Prostate gland (tissue), 2 donors: ENCODE measurements around the gene NASP.

Source experiments
- POLR2A ChIP-seq: fragments of 450-650 bp; IDR thresholded peaks from one replicate; pipeline ENCODE4 v1.6.1; 2016; ENCODE audit warnings: antibody characterized with exemption, mild to moderate bottlenecking
- POLR2AphosphoS5 ChIP-seq: sonication (generic); formaldehyde crosslinking; IDR thresholded peaks from one replicate; pipeline ENCODE4 v1.6.1; 2017; ENCODE audit warnings: antibody characterized with exemption
- TF ChIP-seq, protein P1 (sequence below), 4 experiments: fragments of 200-600 bp in 2 of 4; fragments of 450-650 bp in 2 of 4; sonication (generic) in 2 of 4; IDR thresholded peaks; 1 replicate in 3 of 4; 2 replicates in 1 of 4; pipeline ENCODE4 v1.5.1; 2016 to 2019; ENCODE audit warnings: antibody characterized with exemption in 4 of 4, mild to moderate bottlenecking in 2 of 4, moderate library complexity in 2 of 4

DNA sequence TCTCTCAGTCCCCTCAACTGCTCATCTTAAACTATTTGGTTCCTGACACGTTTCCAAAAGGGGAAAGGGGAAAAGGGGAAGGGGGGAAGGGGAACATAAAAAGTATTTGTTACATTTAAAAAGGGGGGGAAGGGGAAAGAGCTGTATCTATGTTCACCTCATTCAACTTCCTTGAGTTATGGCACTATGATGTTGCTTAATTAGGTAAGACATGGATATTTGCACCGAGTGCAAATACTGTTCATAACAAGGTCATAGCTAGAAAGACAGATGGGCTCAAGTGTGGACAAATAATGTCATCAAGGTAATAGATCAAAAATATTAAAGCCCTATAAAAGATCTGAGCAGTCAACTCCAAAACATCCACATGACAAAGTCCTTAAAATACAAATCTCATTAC, 76.5 kb downstream of the NASP start:
- TF ChIP-seq POLR2A (no peak), POLR2AphosphoS5 (no peak)
- TF ChIP-seq, protein P1, sequence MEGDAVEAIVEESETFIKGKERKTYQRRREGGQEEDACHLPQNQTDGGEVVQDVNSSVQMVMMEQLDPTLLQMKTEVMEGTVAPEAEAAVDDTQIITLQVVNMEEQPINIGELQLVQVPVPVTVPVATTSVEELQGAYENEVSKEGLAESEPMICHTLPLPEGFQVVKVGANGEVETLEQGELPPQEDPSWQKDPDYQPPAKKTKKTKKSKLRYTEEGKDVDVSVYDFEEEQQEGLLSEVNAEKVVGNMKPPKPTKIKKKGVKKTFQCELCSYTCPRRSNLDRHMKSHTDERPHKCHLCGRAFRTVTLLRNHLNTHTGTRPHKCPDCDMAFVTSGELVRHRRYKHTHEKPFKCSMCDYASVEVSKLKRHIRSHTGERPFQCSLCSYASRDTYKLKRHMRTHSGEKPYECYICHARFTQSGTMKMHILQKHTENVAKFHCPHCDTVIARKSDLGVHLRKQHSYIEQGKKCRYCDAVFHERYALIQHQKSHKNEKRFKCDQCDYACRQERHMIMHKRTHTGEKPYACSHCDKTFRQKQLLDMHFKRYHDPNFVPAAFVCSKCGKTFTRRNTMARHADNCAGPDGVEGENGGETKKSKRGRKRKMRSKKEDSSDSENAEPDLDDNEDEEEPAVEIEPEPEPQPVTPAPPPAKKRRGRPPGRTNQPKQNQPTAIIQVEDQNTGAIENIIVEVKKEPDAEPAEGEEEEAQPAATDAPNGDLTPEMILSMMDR (IDR thresholded peaks at IDR 0.05) = no peak
